Islet precursor cell (in vitro differentiated cells): Measurements from ENCODE around the gene YWHAQ.

Source experiments
- DNase-seq: peaks from one replicate; pipeline ENCODE4 v3.0.0-alpha.2; 2018

The YWHAQ gene

DNA sequence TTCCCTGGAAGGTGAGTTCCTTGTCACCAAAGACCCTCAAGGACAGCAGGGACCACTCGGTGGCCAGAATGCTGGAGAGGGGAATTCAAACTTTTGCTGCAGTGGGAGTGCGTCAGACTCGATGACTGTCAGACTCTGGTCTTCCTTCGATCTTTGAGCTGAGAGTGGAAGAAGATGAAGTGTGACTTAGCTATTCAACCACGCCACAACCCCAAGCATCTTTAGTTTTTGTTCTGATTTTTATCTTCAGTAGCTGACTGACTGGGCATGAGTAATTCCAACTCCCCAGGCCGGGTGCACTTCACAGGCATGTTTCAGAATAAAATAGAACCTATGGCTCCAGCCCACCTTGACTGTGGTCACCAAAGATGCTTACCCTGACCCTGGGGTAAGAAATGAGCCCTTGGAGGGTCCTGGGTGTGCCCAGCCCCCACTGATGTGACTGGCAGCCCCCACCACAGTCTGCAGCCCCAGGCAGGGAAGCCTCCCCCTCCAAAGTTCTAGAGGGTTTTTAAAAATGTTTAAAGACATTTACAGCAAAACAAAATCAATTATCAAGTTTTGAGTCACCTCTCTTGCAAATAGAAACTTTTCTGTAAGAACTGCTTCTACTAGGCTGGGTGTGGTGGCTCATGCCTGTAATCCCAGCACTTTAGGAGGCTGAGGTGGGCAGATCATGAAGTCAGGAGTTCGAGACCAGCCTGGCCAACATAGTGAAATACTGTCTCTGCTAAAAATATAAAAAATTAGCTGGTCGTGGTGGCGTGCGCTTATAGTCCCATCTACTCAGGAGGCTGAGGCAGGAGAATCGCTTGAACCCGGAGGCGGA lies 24.9 kb upstream of the YWHAQ start:
- peak; percentile 65 for DNase-seq

DNA sequence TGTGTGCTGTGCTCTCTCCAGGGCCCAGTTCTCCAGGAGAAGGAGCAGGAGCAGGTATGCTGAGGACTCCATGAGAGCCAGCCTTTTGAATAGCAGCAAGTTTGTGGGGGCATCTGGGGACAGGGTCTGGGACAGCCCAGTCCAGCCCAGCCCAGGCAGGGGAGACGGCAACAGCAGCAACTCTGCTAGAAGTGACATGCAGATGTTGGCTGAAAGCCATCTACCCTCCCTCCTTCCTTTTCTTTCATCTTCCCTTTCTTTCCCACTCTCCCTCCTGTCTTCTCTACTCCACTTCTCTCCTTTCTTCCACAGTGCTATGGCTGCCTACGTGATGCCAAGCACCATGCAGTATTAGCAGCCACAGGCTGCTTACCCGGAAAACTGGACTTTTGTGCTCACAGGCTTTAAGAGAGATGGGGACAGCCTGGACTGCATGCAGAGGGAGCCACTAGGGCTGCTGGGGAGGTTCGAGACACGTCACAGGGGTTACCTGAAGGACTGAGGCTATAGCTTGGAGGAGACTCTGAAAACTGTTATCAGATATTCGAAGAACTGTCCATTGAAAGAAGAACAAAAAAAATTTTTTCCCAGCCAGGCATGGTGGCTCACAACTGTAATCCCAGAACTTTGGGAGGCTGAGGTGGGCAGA lies 23.8 kb upstream of the YWHAQ start:
- no peak for DNase-seq

DNA sequence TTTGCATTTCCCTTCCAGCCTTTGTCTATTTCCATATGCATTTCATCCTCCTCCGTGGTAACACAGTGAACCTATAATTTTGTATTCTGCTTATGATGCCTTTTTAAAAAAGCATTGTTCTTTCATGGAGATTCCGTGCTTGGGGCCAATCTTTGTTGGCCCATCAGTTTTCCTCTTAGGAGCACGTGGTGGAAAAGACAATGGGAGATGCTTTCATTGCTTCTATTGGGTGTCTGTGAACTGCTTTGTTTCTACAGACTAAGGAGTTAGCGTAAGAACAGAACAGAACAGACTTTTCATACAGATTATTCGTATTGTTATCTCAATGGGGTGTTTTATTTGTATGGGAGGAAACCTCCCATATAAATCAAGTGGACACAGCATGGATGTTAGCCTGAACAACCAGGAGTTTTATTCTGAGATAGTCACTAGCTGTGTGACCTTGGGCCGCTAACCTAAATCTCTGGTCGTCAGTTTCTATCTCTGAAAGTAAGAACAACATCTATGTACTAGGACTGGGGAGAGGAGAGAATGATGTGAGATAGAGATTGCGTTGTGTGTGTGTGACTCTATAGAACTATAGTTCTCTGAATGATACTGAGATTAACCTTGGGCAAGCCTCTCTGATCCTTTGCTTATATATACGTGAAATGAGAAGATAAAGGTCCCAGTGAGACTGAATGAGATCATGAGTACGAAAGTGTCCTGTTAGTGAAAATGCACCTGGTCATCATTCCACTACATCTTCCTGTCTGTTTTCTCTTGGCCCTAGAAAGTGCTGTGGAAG lies 22.9 kb upstream of the YWHAQ start:
- DNase-seq: no peak

DNA sequence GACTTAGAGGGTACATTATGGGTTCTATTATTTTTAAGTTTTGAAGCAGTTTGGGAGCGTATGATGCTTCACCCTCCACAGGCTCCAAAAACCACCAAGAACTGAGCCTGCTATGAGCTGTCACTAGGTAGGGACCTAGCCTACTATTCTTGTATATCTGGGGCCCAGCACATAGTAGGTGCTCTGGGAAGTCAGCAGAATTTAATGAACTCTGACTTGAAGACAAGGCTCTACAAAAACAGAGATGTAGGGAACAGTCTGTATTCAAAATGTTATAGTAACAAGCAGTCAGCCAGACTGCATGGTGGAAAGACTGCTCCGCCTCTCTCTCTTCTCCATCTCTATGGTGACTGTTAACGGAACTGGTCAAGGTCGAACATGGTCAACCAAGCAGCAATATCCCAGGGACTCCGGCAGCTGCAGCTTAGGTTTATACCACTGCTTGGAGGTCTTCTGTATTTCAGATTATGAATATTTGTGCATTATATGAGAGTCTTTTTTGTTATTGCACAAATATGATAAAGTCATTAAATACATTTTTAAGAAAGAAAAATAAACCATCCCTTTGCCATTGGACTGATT lies 22.2 kb upstream of the YWHAQ start:
- no peak for DNase-seq

DNA sequence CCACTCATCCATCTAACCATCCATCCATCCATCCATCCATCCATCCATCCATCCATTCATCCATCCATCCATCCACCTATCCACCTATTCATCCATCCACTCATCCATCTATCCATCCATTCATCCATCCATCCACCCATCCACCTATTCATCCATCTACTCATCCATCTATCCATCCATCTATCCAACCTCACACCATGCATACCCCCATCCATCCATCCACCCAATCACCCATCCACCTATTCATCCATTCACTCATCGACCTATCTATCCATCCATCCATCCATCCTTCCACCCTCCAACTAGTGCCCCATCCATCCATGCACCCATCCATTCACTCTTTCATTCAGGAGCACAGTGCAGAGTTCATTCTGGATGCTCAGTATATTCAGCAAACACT lies 21.5 kb upstream of the YWHAQ start:
- DNase-seq: no peak

DNA sequence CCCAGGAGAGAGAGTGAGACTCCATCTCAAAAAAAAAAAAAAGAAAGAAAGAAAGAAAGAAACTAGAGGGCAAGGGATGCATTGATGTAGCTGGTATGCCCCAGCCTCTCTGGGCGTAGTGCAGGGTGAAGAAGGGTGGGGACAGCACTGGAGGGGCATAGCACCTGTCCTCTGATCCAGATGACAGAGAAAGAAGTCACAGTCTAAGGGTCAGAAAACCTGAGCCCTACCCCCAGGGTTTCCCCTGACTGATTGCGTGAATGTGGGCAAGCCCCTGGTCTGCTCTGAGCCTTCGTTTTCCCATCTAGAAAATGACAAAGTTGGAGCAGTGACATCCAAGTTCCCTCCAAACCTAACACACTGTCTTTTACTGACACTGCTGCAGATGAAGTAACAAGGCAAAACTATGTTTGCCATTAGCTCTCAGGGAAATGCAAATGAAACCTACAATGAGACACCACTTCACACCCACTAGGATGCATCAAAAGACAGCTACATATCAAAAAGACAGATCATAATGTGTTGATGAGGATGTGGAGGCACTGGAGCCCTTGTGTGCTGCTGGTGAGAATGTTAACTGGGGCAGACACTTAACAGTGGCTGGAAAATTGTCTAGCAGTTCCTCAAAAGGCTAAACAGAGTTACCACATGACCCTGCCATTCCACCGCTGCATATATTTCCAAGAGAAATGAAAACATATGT lies 19.5 kb upstream of the YWHAQ start:
- no peak for DNase-seq

DNA sequence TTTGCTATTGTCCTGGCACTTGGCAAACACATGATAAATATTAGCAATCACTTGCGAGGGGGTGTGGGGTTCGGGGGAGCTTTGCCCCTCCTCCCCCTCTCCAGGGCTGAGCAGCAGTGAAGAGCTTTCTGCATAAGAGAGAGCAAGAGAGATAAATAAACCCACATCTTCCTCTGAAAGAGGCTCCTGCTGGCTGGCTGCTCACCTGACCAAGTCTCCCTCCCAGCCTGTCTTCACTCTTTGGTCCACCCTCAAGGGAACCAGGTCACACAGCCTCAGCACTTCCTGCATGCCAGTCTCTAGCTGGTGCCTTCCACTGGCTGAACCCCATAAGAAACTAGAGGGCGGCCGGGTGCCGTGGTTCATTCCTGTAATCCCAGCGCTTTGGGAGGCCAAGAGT lies 18.5 kb upstream of the YWHAQ start:
- no peak for DNase-seq

DNA sequence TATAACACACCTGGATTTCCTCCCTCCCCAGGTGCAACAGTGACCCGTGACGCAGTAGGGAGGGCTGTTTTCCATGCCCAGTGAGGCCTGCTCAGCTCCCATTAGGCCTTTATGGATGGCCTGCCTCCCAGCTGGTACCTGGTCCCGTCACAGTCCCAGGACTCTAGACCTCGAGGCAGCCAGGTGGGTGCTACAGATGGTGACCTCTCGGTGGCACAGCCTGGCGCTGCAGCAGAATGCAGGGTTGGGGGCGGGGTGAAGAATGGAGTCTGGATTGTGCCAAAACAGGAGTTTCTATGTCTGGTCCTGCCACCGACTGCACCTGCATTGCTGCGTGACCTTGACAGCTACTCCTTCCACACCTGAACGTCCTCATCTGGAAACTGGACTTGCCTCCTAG lies 18.0 kb upstream of the YWHAQ start:
- DNase-seq: no peak

DNA sequence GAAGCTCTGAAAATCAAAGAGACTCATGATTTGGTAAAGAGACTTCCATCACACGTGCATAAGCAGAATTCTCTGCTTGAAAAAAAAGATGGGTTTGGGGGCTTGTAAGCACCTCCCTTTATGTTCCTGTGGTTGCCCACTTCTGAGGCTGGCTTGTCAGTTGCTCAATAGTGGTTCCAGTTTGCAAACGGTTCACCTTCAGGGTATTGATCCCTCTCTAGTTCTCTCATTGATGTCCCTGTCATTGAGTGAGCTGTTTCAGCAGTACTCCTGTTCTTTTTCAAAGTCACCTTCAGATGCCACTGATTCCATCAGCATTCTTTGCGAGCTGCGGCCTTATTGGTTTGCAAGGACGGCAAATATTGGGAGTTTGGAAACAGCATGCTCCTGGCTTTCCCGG lies 17.1 kb upstream of the YWHAQ start:
- DNase-seq: no peak

DNA sequence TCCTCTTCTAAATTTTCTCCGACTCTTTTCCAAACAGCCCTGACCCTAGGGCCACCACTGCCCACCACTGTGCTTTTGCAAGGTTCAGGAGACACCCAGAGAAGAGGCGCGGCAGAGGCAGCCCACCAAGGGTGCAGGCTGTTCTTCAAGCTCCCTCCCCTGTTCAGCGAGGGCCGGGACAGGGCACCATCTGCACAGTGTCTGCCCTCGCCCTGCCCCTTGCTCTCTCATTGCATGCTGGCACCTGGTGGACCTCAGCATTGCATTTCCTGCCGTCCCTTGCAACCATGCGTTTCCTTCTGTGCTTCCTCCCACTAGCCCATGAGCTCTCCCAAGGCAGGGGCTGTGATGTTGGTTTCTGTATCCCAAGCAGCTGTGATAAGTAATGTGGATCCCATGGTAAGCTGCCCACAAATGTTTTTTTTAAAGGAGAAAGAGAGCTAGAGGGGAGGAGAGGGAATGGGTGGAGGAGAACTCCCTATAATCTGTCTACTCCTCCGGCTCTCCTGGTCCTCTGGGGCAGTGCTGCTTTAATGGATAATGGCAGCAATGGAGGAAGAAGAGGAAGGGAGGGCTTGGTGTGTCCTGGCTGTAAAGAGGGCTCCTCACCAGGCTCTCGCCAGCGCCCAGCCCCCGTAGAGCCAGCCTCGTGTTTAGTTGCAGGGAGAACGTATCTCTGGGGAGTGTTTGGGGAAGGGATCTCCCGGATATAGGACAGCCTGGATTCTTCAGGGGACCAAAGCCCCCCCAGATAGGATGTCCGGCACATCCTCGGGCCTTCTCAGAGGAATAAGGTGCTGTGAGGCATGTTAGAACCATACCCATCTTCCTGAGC lies 15.6 kb upstream of the YWHAQ start:
- no peak for DNase-seq

DNA sequence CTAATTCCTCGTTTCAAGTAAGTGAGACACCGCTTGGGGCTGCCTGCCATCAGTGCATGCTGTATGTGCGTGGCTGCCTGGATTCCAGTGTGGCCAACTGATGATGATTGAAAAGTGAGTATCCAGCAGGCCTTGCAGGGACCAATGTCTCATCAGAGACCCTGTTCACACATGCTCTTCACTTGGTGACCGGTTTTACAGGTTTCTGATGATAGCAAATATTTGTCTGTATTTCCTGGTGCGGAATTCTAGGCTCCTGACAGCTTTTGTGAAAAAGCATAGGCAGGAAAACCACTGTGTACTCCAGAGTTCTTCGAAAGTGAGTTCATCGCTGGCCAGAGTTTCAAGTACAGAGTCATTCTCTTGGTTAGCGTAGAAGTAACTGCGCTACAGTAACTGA lies 13.8 kb upstream of the YWHAQ start:
- peak; percentile 62 for DNase-seq

DNA sequence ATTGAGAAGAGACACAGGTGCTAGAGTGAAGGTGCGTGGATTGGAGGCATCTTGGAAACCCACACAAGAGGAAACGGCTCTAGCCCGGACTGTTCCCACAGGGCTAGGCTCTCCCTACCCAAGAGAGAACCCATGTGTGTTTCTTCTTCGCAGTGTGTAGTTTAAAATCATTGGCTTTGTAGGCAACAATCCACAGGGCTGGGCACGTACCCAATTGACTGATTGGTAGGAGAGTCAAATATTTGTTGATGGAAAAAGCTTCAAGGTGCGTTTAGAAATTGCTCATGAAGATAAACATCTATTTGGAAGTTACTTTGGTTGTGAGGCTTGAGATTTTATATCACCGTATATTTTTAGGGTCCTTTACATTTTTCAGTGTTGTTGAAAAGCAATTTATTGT lies 13.2 kb upstream of the YWHAQ start:
- peak; percentile 0 for DNase-seq

DNA sequence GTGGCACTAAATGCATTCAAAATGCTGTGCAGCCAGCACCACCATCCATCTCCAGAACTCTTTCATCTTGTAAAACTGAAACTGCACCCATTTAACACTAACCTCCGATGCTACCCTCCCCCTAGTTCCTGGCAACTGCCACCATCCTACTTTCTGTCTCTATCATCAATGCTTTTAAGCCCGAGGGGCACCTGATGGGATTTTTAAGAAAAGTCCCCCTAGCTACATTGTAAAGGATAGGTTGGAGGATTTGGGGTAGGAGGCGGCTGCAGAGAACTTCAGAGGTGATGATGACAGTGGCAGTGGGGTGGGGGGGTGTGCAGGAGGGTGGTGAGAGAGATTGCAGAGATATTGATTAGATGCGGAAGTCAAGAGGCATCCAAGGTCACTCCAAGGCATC lies 10.8 kb upstream of the YWHAQ start:
- DNase-seq: peak; percentile 7

DNA sequence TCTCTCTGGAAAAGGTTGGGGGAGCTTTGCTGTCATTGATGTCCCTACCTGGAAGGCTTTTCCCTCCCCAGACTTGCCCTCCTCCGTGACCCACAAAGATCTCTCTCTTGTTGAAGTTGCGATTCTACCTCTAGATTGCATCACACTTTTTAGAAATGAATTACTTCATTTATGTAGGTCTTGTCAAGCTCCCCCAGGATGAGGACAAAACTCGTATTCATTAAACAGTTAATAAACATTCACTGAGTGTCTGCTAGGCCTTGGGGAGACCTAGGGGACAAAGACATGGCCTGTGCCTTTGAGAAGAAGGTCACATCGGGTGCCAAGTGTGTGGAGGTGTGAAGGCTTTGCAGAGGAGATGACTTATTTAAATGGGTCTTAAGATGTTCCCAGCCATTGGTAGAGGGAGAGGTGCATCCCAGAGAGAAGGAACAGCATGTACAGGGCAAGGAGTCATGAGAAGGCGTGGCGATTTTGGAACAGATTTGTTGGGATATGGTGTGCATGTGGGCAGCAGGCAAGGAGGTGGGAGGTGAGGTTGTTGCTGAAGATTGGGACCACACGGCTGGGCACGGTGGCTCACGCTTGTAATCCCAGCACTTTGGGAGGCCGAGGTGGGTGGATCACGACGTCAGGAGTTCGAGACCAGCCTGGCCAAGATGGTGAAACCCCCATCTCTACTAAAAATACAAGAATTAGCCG lies 9.8 kb upstream of the YWHAQ start:
- peak; percentile 1 for DNase-seq

DNA sequence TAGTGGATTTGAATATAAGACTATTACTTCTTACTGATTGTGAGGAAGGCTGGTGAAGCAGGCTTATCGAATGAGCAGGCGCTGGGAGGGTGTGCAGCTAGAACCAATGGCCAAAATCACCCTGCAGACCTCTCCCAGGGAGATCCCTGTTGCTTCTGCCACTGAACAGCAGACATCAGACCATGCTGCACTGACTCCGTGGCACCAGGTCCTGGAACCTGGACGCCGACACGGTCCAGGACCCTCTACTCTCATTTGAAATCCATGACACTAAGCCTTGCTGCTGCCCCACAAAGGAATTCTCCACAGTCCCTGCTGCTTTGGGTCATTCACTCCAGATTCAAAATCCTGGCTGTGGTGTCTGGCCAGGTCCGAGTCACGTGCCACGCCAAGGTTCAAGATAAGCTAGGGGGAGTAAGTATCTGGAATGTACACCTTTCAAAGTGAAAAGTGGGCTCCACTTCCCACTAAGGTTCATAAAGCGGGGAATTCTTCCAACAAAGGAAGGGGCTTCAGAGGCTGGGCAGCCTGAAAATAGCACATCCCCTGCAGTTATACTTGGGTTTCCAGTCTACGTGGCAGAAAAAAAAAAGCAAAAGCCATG lies 9.0 kb upstream of the YWHAQ start:
- no peak for DNase-seq

DNA sequence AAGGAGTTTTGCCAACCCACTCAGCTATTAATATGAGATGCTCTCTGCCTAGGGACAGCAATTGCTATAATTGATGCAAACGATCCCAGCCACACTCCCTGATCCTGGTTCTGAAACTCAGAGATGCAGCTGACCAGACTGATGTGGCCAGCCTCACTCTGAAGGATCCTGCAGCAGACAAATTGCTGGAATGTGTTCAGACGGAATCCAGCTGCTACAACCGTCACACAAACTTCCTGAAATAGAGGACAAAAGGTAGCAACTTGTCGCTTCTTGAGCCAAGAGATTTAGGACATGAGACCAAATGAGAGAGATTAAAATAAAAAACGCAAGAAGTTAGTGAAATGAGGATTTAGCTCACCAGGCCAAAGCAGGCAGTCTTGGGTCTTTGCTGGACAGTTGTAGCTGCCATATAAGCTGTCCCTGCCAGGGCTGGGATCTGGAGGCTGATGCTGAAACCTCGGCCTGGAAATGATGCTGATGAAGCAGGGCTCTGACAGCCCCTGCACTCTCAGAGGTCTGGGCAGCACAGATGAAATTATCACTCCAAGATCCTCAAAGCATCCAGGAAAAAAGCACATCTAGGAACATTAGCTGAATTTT lies 8.3 kb upstream of the YWHAQ start:
- no peak for DNase-seq

DNA sequence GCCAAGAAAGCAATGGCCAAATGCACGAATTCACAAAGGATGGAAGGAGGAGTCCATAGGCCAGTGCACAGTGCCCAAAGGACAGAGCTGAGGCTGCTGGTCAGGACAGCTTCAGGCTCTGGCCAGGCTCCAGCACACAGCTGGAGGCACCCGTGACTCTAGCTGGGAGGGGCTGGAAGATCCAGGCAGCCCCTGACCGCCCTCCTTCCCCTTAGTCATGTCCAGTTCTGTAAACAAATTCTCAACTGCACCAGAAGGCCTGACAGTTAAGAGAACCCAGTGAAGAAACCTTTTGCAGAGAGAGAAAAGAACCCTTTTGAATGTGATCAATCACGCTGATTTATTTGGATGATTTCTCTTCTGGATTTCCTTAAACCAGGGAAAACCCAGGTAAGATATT lies 7.7 kb upstream of the YWHAQ start:
- peak; percentile 83 for DNase-seq

DNA sequence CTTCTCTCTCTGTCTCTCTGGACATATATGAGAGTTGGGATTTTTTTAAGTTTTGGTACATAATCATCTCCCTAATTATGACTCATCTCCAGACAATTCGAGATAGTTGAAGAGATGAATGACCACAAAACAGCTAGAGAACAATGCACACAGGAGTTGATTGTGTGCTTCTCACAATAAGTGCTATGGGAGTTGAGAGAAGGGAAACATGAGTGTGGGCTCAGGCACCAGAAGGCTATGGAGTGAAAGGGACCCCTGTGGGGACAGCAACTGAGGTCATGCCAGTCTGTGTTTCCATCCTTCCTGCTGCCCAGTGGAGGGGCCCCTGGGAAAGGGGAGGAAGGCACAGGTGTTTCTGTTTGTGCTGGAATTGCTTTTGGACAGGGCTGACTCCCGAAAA lies 6.5 kb upstream of the YWHAQ start:
- DNase-seq: no peak

DNA sequence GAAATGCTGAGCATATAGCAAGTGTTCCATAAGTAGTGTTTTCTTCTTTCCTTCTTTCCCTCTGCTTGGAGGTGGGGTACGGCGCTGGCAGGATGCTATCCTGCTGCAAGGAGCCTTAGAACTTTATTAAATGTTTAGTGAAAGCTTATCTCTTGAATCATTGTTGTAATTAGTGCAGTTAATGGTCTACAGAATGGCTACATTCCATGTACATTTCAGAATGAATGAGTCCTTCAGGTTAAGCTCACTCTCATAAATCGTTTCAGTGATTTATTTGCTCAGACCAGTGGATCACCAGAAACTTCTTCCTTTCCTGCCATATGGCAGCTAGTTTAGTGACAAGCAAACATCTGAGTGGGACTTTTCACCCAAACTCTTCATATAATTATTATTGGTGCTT lies 3.3 kb upstream of the YWHAQ start:
- no peak for DNase-seq
